ENCODE results near the gene SNAPC4.

GRCh38 chr9:136434580-136435169 is 34.7 kb upstream of the SNAPC4 start:
- no peak for TF ChIP-seq TAF1 (IDR thresholded peaks at IDR 0.05; ENCODE audit: borderline replicate concordance, insufficient read depth, low read length)
- no peak for TF ChIP-seq POLR2AphosphoS5 (IDR thresholded peaks at IDR 0.05; ENCODE audit: low read depth, low read length)
